HepG2 (cell line): ENCODE data around the gene NET1. TPM values are rescaled to one million over a fixed set of nuclear protein-coding genes. Genes with fewer than 3 reads are reported as not detected.

Source experiments
- ARID4A ChIP-seq: sonication (generic); formaldehyde crosslinking; IDR thresholded peaks from 2 replicates; pipeline ENCODE4 v1.5.0; 2020; ENCODE audit warnings: mild to moderate bottlenecking, missing genetic modification reagents, borderline replicate concordance
- CREBL2 ChIP-seq: sonication (generic); formaldehyde crosslinking; IDR thresholded peaks from 2 replicates; pipeline ENCODE4 v1.8.1; 2023; ENCODE audit warnings: missing genetic modification reagents, mild to moderate bottlenecking, borderline replicate concordance
- FOXP1 ChIP-seq, 2 experiments: fragments of 450-650 bp in 1 of 2; IDR thresholded peaks; 2 replicates each; pipeline ENCODE4 v1.6.1; 2017 to 2018; ENCODE audit warnings: antibody characterized with exemption in 1 of 2
- HNF1B ChIP-seq: sonication (generic); formaldehyde crosslinking; IDR thresholded peaks from 2 replicates; pipeline ENCODE4 v1.5.1; 2020; ENCODE audit warnings: mild to moderate bottlenecking, moderate library complexity, missing genetic modification reagents
- NR2F2 ChIP-seq: IDR thresholded peaks from 2 replicates; pipeline ENCODE4 v1.6.1; 2012; ENCODE audit warnings: low read depth, inconsistent platforms, borderline replicate concordance
- PHB2 ChIP-seq: fragments of 450-650 bp; IDR thresholded peaks from 2 replicates; pipeline ENCODE4 v1.6.1; 2018; ENCODE audit not compliant: partially characterized antibody
- POGZ ChIP-seq: sonication (generic); formaldehyde crosslinking; IDR thresholded peaks from 2 replicates; pipeline ENCODE4 v1.4.0; 2020; ENCODE audit warnings: mild to moderate bottlenecking, missing genetic modification reagents
- PRPF4 ChIP-seq: fragments of 200-400 bp; formaldehyde crosslinking; IDR thresholded peaks from 2 replicates; pipeline ENCODE4 v1.6.1; 2016; ENCODE audit warnings: low read length, low read depth; ENCODE audit not compliant: poor library complexity, severe bottlenecking
- RNF2 ChIP-seq: fragments of 450-650 bp; conservative IDR thresholded peaks from 2 replicates; pipeline ENCODE4 v1.6.1; 2016; ENCODE audit warnings: low read depth
- THAP9 ChIP-seq: sonication (generic); formaldehyde crosslinking; IDR thresholded peaks from 2 replicates; pipeline ENCODE4; 2020; ENCODE audit warnings: missing genetic modification reagents, mild to moderate bottlenecking, borderline replicate concordance
- ZFY ChIP-seq: sonication (generic); formaldehyde crosslinking; IDR thresholded peaks from 2 replicates; pipeline ENCODE4 v1.4.0; 2020; ENCODE audit warnings: missing genetic modification reagents
- ZNF451 ChIP-seq: sonication (generic); formaldehyde crosslinking; IDR thresholded peaks from 2 replicates; pipeline ENCODE4 v1.5.0; 2020; ENCODE audit warnings: mild to moderate bottlenecking, missing genetic modification reagents
- ZNF512B ChIP-seq: sonication (generic); formaldehyde crosslinking; IDR thresholded peaks from 2 replicates; pipeline ENCODE4 v1.5.1; 2020; ENCODE audit warnings: missing genetic modification reagents, mild to moderate bottlenecking, borderline replicate concordance
- ZNF547 ChIP-seq: sonication (generic); formaldehyde crosslinking; IDR thresholded peaks from 2 replicates; pipeline ENCODE4 v1.5.1; 2020; ENCODE audit warnings: mild to moderate bottlenecking, missing genetic modification reagents
- ZNF761 ChIP-seq: sonication (generic); formaldehyde crosslinking; conservative IDR thresholded peaks from 2 replicates; pipeline ENCODE4 v1.4.0; 2020; ENCODE audit warnings: mild to moderate bottlenecking, missing genetic modification reagents
- ZNF883 ChIP-seq: sonication (generic); formaldehyde crosslinking; IDR thresholded peaks from 2 replicates; pipeline ENCODE4 v1.5.1; 2020; ENCODE audit warnings: mild to moderate bottlenecking, missing genetic modification reagents; ENCODE audit errors: not compliant biosample characterization
- polyA plus RNA-seq, 8 experiments: library from polyadenylated mRNA; depleted of rRNA in 3 of 8; stranded (reverse) in 7 of 8; unstranded in 1 of 8; fragments of >200 nt; fragmentation: Illumina TruSeq in 4 of 8; extraction: Trizol in 4 of 8; gene quantifications; 2 replicates each; pipeline versions ENCODE4 v1.2.1 to v1.2.3, GENCODE V29; 2011 to 2016; ENCODE audit warnings: low read depth in 4 of 8, missing spikeins in 1 of 8, mixed read lengths in 1 of 8; ENCODE audit not compliant: insufficient read depth in 1 of 8
- total RNA-seq, 5 experiments: library from RNA; depleted of rRNA; stranded (reverse); fragments of >200 nt; fragmentation: Illumina TruSeq; extraction: Trizol; gene quantifications; 2 replicates each; pipeline ENCODE4 v1.2.3, GENCODE V29; 2016; ENCODE audit warnings: low read depth in 1 of 5

The NET1 gene
- total and polyA plus RNA-seq, 2 of the 13 experiments (the other 11 are each of a cell fraction or from before 2014, with no cell fraction given) = 48.1 to 65.8 TPM

GRCh38 chr10:5466451-5467206 is 54.3 kb downstream of the NET1 start (continued):
- 0 out of 2 replicates have a peak, but pooled peaks have one; percentile 38 for TF ChIP-seq ZNF512B (CRISPR knock-in tag)
- TF ChIP-seq THAP9 = peak; percentile 50; the same call in 1 of the 2 replicates
- no peak for TF ChIP-seq FOXP1 (IDR thresholded peaks at IDR 0.05)
- TF ChIP-seq FOXP1 (CRISPR knock-in tag; IDR thresholded peaks at IDR 0.05) = no peak
- peak; percentile 36; the same call in 1 of the 2 replicates for TF ChIP-seq HNF1B (CRISPR knock-in tag)
- TF ChIP-seq ARID4A = peak; percentile 23; the same call in 1 of the 2 replicates
- TF ChIP-seq PHB2 = no peak
- TF ChIP-seq ZNF547 = 0 out of 2 replicates have a peak, but pooled peaks have one; percentile 6
- TF ChIP-seq ZFY (CRISPR knock-in tag) = peak; percentile 69
- no peak for TF ChIP-seq ZNF883 (CRISPR knock-in tag)
- no peak for TF ChIP-seq NR2F2
- no peak for TF ChIP-seq PRPF4
- TF ChIP-seq POGZ (CRISPR knock-in tag) = peak; percentile 14; the same call in 1 of the 2 replicates
- no peak for TF ChIP-seq ZNF451 (CRISPR knock-in tag)
- no peak for TF ChIP-seq CREBL2 (CRISPR knock-in tag)
- TF ChIP-seq RNF2 = no peak
- TF ChIP-seq ZNF761 = 0 out of 2 replicates have a peak, but pooled peaks have one; percentile 46
